Transverse colon (tissue), 4 donors: ENCODE data around the gene C1orf167. TPM values are rescaled to one million over a fixed set of nuclear protein-coding genes. Genes with fewer than 3 reads are reported as not detected.

Experiments
- DNase-seq: peaks from one replicate; pipeline ENCODE4 v3.0.0-alpha.2; 2019
- H3K27ac ChIP-seq, 4 donors: fragments of 200-600 bp; sonication (generic); 2 replicates each; pipeline ENCODE4 v1.5.1; 2016 to 2018; ENCODE audit warnings: inconsistent platforms in 4 of 4
- H3K27me3 ChIP-seq: fragments of 200-600 bp; sonication (generic); 2 replicates; pipeline ENCODE4 v1.5.1; 2017; ENCODE audit warnings: inconsistent platforms
- H3K36me3 ChIP-seq, 4 donors: fragments of 200-600 bp; sonication (generic); 2 replicates each; pipeline ENCODE4 v1.5.1; 2017 to 2019; ENCODE audit warnings: inconsistent platforms in 4 of 4
- H3K4me1 ChIP-seq, 4 donors: fragments of 200-600 bp; sonication (generic); 2 replicates each; pipeline ENCODE4 v1.5.1; 2017 to 2020; ENCODE audit warnings: inconsistent platforms in 4 of 4
- H3K4me3 ChIP-seq, 4 donors: fragments of 200-600 bp; sonication (generic); 1 replicate in 1 of 4; 2 replicates in 3 of 4; pipeline versions ENCODE4 v1.5.1 to v1.6.1; 2017 to 2019; ENCODE audit warnings: inconsistent platforms in 4 of 4
- H3K9me3 ChIP-seq, 2 donors: fragments of 200-600 bp; sonication (generic); 2 replicates each; pipeline ENCODE4 v1.5.1; 2017 to 2019; ENCODE audit warnings: inconsistent platforms in 2 of 2
- EP300 ChIP-seq: sonication (generic); formaldehyde crosslinking; IDR thresholded peaks from one replicate; pipeline ENCODE4 v1.6.1; 2017; ENCODE audit warnings: antibody characterized with exemption, low read depth
- POLR2A ChIP-seq: fragments of 450-650 bp; IDR thresholded peaks from one replicate; pipeline ENCODE4 v1.6.1; 2016; ENCODE audit warnings: antibody characterized with exemption, mild to moderate bottlenecking, moderate library complexity
- POLR2AphosphoS5 ChIP-seq, 3 donors: sonication (generic); formaldehyde crosslinking; IDR thresholded peaks; one replicate each; pipeline ENCODE4 v1.6.1; 2016; ENCODE audit warnings: antibody characterized with exemption in 3 of 3
- WGBS, 2 donors: methylation state at CpG; one replicate each; pipeline ENCODE4 v1.1.5; 2018; ENCODE audit warnings: low coverage in 1 of 2; 5-methylcytosine and 5-hydroxymethylcytosine counted together
- in situ Hi-C, 4 donors: fragments of 200-750 bp; cut with MboI; loops; one replicate each; pipeline versions ENCODE4 v1.15.0 to v1.15.1; 2017; ENCODE audit warnings: low sequenced_read_pairs in 3 of 4, low pct_ligation_motif_present in 1 of 4, low pct_unique_long_range_greater_than_20kb in 1 of 4
- intact Hi-C: fragments of 100-400 bp; cut with DNase I; formaldehyde crosslinking; loops from one replicate; pipeline ENCODE4 v1.15.1; 2023; ENCODE audit warnings: low total_unique reads
- total RNA-seq, 4 donors: library from RNA; depleted of rRNA; stranded (reverse); fragments of >200 nt; gene quantifications; one replicate each; pipeline ENCODE4 v1.1.0, GENCODE V29; 2016
- TF ChIP-seq, protein P1 (sequence below), 5 experiments: fragments of 200-600 bp in 3 of 5; fragments of 450-650 bp in 2 of 5; sonication (generic) in 3 of 5; IDR thresholded peaks; 1 replicate in 2 of 5; 2 replicates in 3 of 5; pipeline ENCODE4 v1.5.1; 2016 to 2017; ENCODE audit warnings: antibody characterized with exemption in 5 of 5, inconsistent platforms in 3 of 5, mild to moderate bottlenecking in 2 of 5, moderate library complexity in 1 of 5

Gene C1orf167
- total RNA-seq, 4 donors from 2014 or later: 0.48 TPM; not detected in 3

- no peaks in the 10 kb centered on the region for H3K4me1 ChIP-seq
- H3K27ac ChIP-seq: no peak overlapping the region
- DNase-seq: no peak
- no peak overlapping the region for H3K4me3 ChIP-seq
- intact Hi-C loops (no loop called here), in situ Hi-C loops (no loop called here)
- TF ChIP-seq POLR2A (no peak), EP300 (no peak)
- WGBS, 2 donors: 82% methylated on average over 4 of the region's 4 CpGs; no CpG with 5 or more reads in 1 of the 2 donors
- no peaks in the 10 kb centered on the region for H3K36me3 ChIP-seq
- peaks cover 16% of the 10 kb centered on the region for H3K27me3 ChIP-seq
- H3K9me3 ChIP-seq: no peaks in the 10 kb centered on the region
Observed at GRCh38 chr1:11769274-11769673, 7.3 kb downstream of the C1orf167 start.

DNA sequence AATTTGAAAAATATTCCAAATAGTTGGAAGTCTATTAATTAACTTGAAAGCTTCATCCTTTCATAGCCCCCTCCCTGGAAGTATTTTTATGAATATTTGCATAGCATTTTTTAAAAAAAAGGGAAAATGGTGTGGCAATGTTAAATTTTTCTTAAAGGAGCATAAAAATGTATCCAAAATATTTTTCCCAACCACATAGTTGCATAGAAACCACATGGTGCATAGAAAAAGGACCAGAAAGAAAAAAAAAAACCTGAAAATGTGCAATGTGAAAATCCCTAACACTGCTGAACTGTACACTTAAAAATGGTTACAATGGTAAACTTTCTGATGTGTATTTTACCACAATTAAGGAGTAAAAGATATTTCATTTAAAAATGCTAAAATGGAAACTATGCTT is 8.0 kb downstream of the C1orf167 start:
- intact Hi-C loops (no loop called here), in situ Hi-C loops (no loop called here)
- no peak for TF ChIP-seq POLR2AphosphoS5 (IDR thresholded peaks at IDR 0.05)
- TF ChIP-seq, protein P1, sequence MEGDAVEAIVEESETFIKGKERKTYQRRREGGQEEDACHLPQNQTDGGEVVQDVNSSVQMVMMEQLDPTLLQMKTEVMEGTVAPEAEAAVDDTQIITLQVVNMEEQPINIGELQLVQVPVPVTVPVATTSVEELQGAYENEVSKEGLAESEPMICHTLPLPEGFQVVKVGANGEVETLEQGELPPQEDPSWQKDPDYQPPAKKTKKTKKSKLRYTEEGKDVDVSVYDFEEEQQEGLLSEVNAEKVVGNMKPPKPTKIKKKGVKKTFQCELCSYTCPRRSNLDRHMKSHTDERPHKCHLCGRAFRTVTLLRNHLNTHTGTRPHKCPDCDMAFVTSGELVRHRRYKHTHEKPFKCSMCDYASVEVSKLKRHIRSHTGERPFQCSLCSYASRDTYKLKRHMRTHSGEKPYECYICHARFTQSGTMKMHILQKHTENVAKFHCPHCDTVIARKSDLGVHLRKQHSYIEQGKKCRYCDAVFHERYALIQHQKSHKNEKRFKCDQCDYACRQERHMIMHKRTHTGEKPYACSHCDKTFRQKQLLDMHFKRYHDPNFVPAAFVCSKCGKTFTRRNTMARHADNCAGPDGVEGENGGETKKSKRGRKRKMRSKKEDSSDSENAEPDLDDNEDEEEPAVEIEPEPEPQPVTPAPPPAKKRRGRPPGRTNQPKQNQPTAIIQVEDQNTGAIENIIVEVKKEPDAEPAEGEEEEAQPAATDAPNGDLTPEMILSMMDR (IDR thresholded peaks at IDR 0.05): no peak
- no peak for TF ChIP-seq EP300
- TF ChIP-seq POLR2A: no peak

DNA sequence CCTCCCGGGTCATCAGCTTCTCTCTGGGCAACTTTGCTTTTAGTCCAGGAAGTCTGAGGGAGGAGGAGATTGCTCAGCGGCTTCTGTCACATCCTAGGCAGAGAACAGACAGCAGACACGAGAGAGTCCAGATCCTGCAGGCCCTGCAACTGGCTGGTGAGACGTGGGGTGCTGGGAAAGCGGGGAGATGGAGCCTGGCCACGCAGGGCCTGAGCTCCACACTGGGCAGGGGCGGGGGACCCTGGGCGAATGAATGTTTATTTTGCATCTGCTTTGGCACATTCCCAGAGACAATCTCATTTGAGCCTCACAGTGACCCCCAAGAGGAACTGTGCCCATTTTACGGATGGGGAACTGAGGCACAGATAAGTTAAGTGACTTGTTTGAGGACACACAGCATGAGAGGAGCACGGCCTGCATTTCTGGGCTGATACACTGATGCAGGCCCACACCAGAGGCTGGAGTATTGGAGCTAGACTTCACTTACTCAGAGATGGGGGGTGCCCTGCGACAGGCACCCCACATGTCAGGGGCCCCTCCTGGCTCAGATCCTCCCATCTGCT is 9.6 kb downstream of the C1orf167 start:
- Histone ChIP-seq H3K36me3 (no peaks in the 10 kb centered on the region), H3K4me1 (no peaks in the 10 kb centered on the region), H3K27me3 (peaks cover 8% of the 10 kb centered on the region), H3K4me3 (no peak overlapping the region), H3K9me3 (no peaks in the 10 kb centered on the region), H3K27ac (no peak overlapping the region)
- WGBS, 2 donors: 56% methylated on average over 11 of the region's 11 CpGs; no CpG with 5 or more reads in 1 of the 2 donors
- TF ChIP-seq POLR2AphosphoS5 (IDR thresholded peaks at IDR 0.05): no peak
- TF ChIP-seq, protein P1 (IDR thresholded peaks at IDR 0.05): no peak
- TF ChIP-seq POLR2A: no peak
- no peak for TF ChIP-seq EP300
- DNase-seq: no peak
- in situ Hi-C loops (no loop called here), intact Hi-C loops (no loop called here)

More for the DNA sequence above, 8.0 kb downstream of the C1orf167 start:
- no peak overlapping the region for H3K4me3 ChIP-seq
- no peaks in the 10 kb centered on the region for H3K4me1 ChIP-seq
- no peaks in the 10 kb centered on the region for H3K9me3 ChIP-seq
- H3K27me3 ChIP-seq: peaks cover 16% of the 10 kb centered on the region
- DNase-seq: no peak
- H3K36me3 ChIP-seq: no peaks in the 10 kb centered on the region
- H3K27ac ChIP-seq: no peak overlapping the region

- no peak overlapping the region for H3K27ac ChIP-seq
- H3K27me3 ChIP-seq: peaks cover 8% of the 10 kb centered on the region
- TF ChIP-seq, protein P1 (IDR thresholded peaks at IDR 0.05): no peak
- no peak for TF ChIP-seq POLR2AphosphoS5 (IDR thresholded peaks at IDR 0.05)
- no peak for TF ChIP-seq EP300
- no peak for TF ChIP-seq POLR2A
- H3K36me3 ChIP-seq: no peaks in the 10 kb centered on the region
- no peaks in the 10 kb centered on the region for H3K4me1 ChIP-seq
- intact Hi-C loops (no loop called here), in situ Hi-C loops (no loop called here)
- 64% methylated on average over 5 of the region's 5 CpGs; no CpG with 5 or more reads in 1 of the 2 donors for WGBS, 2 donors
- H3K9me3 ChIP-seq: no peaks in the 10 kb centered on the region
- no peak for DNase-seq
- no peak overlapping the region for H3K4me3 ChIP-seq
Observed at GRCh38 chr1:11772458-11772857, 10.5 kb downstream of the C1orf167 start.

DNA sequence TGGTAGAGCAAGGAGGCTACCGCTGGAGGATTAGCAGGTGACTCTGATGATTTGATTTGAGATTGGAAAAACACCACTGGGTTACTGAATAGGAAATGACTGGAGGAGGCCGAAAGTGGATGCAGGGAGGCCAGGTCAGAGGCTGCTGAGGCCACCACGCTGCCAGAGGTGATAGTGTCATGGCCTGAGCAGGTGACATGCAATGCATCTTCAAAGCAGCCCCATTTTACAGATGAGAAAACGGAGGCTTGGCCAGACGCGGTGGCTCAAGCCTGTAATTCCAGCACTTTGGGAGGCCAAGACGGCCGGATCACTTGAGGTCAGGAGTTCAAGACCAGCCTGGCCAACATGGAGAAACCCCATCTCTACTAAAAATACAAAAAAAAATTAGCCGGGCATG is 12.8 kb downstream of the C1orf167 start:
- Histone ChIP-seq H3K36me3 (no peaks in the 10 kb centered on the region), H3K4me3 (no peak overlapping the region), H3K4me1 (no peaks in the 10 kb centered on the region), H3K27ac (no peak overlapping the region), H3K27me3 (peaks cover 8% of the 10 kb centered on the region), H3K9me3 (no peaks in the 10 kb centered on the region)
- TF ChIP-seq EP300: no peak
- TF ChIP-seq, protein P1 (IDR thresholded peaks at IDR 0.05): no peak
- no peak for TF ChIP-seq POLR2AphosphoS5 (IDR thresholded peaks at IDR 0.05)
- no peak for TF ChIP-seq POLR2A
- DNase-seq: no peak
- in situ Hi-C loops: no loop called here
- 92 to 100% methylated on average over 6 to 9 of the region's 9 CpGs for WGBS, 2 donors
- intact Hi-C loops: no loop called here
